Right lobe of liver (tissue), 6 donors: ENCODE data around the gene SUN3. TPM values are rescaled to one million over a fixed set of nuclear protein-coding genes. Genes with fewer than 3 reads are reported as not detected.

Experiments used
- ATAC-seq, 4 donors: fragments of 200-7000 bp; cut with Tn5 transposase; one replicate each; pipeline ENCODE4 v1.9.1; 2020; ENCODE audit warnings: mild to moderate bottlenecking in 4 of 4, moderate library complexity in 4 of 4
- DNase-seq, 3 donors: peaks; one replicate each; pipeline ENCODE4 v3.0.0-alpha.2; 2020
- H3K27ac ChIP-seq, 3 donors: fragments of 200-600 bp; one replicate each; pipeline ENCODE4 v1.8.0; 2022
- H3K27me3 ChIP-seq, 2 donors: fragments of 200-600 bp; one replicate each; pipeline ENCODE4 v1.8.0; 2022
- H3K36me3 ChIP-seq, 4 donors: fragments of 200-600 bp; sonication (generic) in 1 of 4; one replicate each; pipeline versions ENCODE4 v1.5.1 to v1.8.0; 2017 to 2022; ENCODE audit warnings: control low read depth in 1 of 4
- H3K4me1 ChIP-seq, 4 donors: fragments of 200-600 bp; sonication (generic) in 1 of 4; one replicate each; pipeline versions ENCODE4 v1.5.1 to v1.8.0; 2017 to 2022; ENCODE audit warnings: control low read depth in 1 of 4
- H3K4me3 ChIP-seq, 3 donors: fragments of 200-600 bp; one replicate each; pipeline ENCODE4 v1.8.0; 2022
- H3K9me3 ChIP-seq, 4 donors: fragments of 200-600 bp; sonication (generic) in 1 of 4; one replicate each; pipeline versions ENCODE4 v1.5.1 to v1.8.0; 2017 to 2022; ENCODE audit warnings: control low read depth in 1 of 4
- POLR2A ChIP-seq: fragments of 450-650 bp; IDR thresholded peaks from one replicate; pipeline ENCODE4 v1.6.1; 2017; ENCODE audit warnings: antibody characterized with exemption, mild to moderate bottlenecking
- WGBS: methylation state at CpG from one replicate; pipeline ENCODE4 v1.1.6; 2018; ENCODE audit warnings: low coverage, low lambda C conversion rate; ENCODE audit not compliant: insufficient coverage; ENCODE audit errors: missing lambda C conversion rate; 5-methylcytosine and 5-hydroxymethylcytosine counted together
- intact Hi-C, 2 donors: fragments of 100-400 bp; cut with DNase I; formaldehyde crosslinking; loops; one replicate each; pipeline versions ENCODE4 v1.11.2 to v1.14.1; 2022
- total RNA-seq, 6 experiments: library from RNA; depleted of rRNA in 2 of 6; stranded (reverse); fragments of >200 nt in 2 of 6; fragmentation: NEBNext Ultra II Directional in 3 of 6; extraction: Animal tissue kit (Norgen Biotek cat#: 25700) in 3 of 6; gene quantifications; one replicate each; pipeline versions ENCODE4 v1.1.0 to v1.2.4, GENCODE V29; 2016 to 2023
- TF ChIP-seq, protein P1 (sequence below), 4 donors: fragments of 200-600 bp in 3 of 4; fragments of 450-650 bp in 1 of 4; IDR thresholded peaks; one replicate each; pipeline versions ENCODE4 v1.5.1 to v1.8.0; 2016 to 2022; ENCODE audit warnings: antibody characterized with exemption in 4 of 4, mild to moderate bottlenecking in 2 of 4
- donor health status: DM: no; HTN: yes; CAD: no.
- donor health status: DM: no; HTN: no; CAD: no.
- donor health status: DM: no; HTN: no; CAD: no.
- donor health status: DM: no; HTN: yes; CAD: no.
- donor health status: DM: no; HTN: yes; CAD: no.

The SUN3 gene
- total RNA-seq, 6 experiments from 2014 or later = not detected

DNA sequence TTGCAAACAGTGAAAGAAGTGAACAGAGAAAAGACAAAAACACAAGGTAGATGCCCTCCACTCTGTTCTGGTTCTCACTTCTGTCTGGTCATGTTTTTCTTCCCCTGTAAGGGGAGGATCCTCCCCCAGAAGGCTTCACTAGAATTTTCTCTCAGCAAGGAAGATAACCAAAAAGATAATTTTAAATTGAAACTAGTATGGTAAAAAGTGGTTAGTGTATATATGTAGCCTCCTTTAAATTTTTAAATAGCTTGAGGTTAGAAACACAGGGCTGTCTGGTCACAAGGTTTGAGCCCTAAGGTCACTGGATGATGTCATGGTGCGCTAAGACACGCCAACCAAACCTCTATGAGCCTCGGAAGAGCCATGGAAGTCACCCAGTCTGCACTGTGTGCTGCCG lies 75.1 kb downstream of the SUN3 start:
- WGBS = 67% methylated on average over 3 of the region's 4 CpGs

DNA sequence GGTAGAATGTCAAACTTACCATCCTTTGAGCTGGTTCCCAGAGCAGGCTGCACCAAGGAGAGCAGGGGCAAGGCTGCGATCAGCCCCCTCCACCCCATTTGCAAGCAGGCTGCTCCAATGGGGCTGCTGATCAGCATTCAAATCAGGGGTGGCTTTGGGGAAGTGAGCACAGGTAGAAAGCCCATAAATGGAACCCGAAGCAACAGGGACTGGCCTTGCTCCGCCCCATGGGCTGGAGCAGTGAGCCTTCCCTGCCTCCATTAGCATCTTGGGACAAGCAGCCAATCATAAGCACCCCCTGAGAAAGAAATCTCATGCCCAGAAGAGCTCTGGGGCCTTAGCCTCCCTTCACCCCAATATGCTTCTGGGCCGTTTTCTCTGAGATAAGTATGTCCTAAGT lies 76.7 kb downstream of the SUN3 start:
- H3K27ac ChIP-seq = no peak overlapping the region
- 73% methylated on average over 2 of the region's 4 CpGs for WGBS
- no peak for ATAC-seq
- no peaks in the 10 kb centered on the region for H3K27me3 ChIP-seq
- no peak for DNase-seq
- peaks cover 0 to 9% (median 0%) of the 10 kb centered on the region in 4 donors for H3K4me1 ChIP-seq
- TF ChIP-seq, protein P1, sequence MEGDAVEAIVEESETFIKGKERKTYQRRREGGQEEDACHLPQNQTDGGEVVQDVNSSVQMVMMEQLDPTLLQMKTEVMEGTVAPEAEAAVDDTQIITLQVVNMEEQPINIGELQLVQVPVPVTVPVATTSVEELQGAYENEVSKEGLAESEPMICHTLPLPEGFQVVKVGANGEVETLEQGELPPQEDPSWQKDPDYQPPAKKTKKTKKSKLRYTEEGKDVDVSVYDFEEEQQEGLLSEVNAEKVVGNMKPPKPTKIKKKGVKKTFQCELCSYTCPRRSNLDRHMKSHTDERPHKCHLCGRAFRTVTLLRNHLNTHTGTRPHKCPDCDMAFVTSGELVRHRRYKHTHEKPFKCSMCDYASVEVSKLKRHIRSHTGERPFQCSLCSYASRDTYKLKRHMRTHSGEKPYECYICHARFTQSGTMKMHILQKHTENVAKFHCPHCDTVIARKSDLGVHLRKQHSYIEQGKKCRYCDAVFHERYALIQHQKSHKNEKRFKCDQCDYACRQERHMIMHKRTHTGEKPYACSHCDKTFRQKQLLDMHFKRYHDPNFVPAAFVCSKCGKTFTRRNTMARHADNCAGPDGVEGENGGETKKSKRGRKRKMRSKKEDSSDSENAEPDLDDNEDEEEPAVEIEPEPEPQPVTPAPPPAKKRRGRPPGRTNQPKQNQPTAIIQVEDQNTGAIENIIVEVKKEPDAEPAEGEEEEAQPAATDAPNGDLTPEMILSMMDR (IDR thresholded peaks at IDR 0.05) = no peak
- no peak for TF ChIP-seq POLR2A
- peaks cover 0 to 8% (median 6%) of the 10 kb centered on the region in 4 donors for H3K36me3 ChIP-seq
- intact Hi-C loops = no loop called here
- no peak overlapping the region for H3K4me3 ChIP-seq
- no peaks in the 10 kb centered on the region for H3K9me3 ChIP-seq

More for the DNA sequence above, 75.1 kb downstream of the SUN3 start:
- H3K27ac ChIP-seq = no peak overlapping the region
- no peaks in the 10 kb centered on the region for H3K9me3 ChIP-seq
- H3K36me3 ChIP-seq = peaks cover 0 to 8% (median 6%) of the 10 kb centered on the region in 4 donors
- DNase-seq (no peak), ATAC-seq (no peak)
- TF ChIP-seq POLR2A = no peak
- TF ChIP-seq, protein P1 (IDR thresholded peaks at IDR 0.05) = no peak
- intact Hi-C loops = no loop called here
- H3K4me3 ChIP-seq = no peak overlapping the region
- no peaks in the 10 kb centered on the region for H3K27me3 ChIP-seq
- peaks cover 0 to 9% (median 0%) of the 10 kb centered on the region in 4 donors for H3K4me1 ChIP-seq

DNA sequence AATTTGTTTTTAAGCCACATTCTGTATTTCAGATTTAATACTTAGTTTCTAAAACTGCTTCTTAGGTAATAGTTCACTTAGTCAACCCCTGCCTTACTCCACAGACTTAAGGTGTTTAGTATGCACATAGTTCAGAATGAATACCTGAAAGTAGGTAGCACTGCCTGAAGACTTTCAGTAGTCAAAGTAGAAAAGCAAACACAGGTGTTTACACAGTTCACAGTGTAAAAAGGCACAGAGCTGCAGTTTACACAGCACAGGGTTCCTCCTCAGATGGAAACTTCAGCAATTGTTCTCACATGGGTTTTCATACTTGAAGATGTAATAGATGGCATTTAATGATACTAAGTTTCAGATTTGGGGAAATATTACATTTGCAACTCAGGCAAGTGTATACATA lies 77.5 kb downstream of the SUN3 start:
- no peak for DNase-seq
- intact Hi-C loops = no loop called here
- H3K27ac ChIP-seq = no peak overlapping the region
- peaks cover 0 to 9% (median 0%) of the 10 kb centered on the region in 4 donors for H3K4me1 ChIP-seq
- no peak for TF ChIP-seq POLR2A
- TF ChIP-seq, protein P1 (IDR thresholded peaks at IDR 0.05) = no peak
- no peak overlapping the region for H3K4me3 ChIP-seq
- no peaks in the 10 kb centered on the region for H3K27me3 ChIP-seq
- H3K9me3 ChIP-seq = no peaks in the 10 kb centered on the region
- peak; percentile 73 to 86 (median 78) for ATAC-seq
- H3K36me3 ChIP-seq = peaks cover 0 to 8% (median 5%) of the 10 kb centered on the region in 4 donors

DNA sequence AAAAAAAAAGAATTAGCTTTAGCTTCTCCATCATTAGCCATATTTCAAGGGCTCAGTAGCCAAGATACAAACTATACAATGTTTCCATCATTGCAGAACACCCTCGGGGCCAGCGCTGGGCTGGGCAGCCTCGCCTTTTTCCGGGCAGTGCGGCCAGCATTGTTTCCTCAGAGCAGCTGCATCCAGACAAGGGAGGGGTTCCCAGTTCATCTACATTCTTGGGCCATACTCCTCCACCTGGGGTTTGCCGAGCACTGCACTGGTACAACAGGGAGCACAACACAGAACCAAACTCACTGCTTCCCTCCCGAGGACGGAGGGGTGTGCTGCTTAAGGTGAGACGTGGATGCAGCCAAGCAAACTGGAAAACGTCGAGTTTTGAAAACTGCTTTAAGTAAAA lies 78.2 kb downstream of the SUN3 start:
- peaks cover 0 to 8% (median 5%) of the 10 kb centered on the region in 4 donors for H3K36me3 ChIP-seq
- DNase-seq (no peak), ATAC-seq (peak in 1 of 4 donors; percentile 17)
- 66% methylated on average over 9 of the region's 11 CpGs for WGBS
- H3K9me3 ChIP-seq = no peaks in the 10 kb centered on the region
- no peaks in the 10 kb centered on the region for H3K27me3 ChIP-seq
- H3K4me3 ChIP-seq = no peak overlapping the region
- H3K27ac ChIP-seq = no peak overlapping the region
- TF ChIP-seq, protein P1 (IDR thresholded peaks at IDR 0.05) = no peak
- TF ChIP-seq POLR2A = no peak
- H3K4me1 ChIP-seq = peaks cover 0 to 9% (median 0%) of the 10 kb centered on the region in 4 donors
- intact Hi-C loops = no loop called here

DNA sequence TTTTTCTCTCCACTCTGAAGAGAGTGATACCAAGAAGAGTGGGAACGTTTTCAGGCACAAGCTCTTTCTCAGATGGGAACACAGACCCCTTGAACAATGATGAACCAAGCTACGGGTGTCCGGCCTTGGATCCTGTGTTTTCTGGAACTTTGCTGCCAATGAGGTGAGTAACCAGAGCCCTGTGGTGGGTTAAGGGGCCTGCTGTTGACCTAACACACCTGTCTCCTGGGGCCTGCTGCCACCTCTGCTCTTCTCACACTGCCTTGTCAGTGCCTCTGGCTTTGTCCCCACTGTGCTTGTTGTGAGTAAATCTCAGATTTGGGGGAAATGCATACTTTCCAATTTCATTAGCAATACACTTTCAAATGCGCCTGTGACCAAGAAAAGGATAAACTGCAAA lies 79.2 kb downstream of the SUN3 start:
- no peaks in the 10 kb centered on the region for H3K27me3 ChIP-seq
- no peak for TF ChIP-seq POLR2A
- TF ChIP-seq, protein P1 (IDR thresholded peaks at IDR 0.05) = no peak
- ATAC-seq = no peak
- no peak overlapping the region for H3K27ac ChIP-seq
- no peaks in the 10 kb centered on the region for H3K9me3 ChIP-seq
- peaks cover 0 to 9% (median 0%) of the 10 kb centered on the region in 4 donors for H3K4me1 ChIP-seq
- WGBS = 64% methylated on average over 3 of the region's 4 CpGs
- DNase-seq = no peak
- no peak overlapping the region for H3K4me3 ChIP-seq
- peaks cover 0 to 4% (median under 1%) of the 10 kb centered on the region in 4 donors for H3K36me3 ChIP-seq
- intact Hi-C loops = loop anchor here in 1 of 2 donors (5.0 kb wide), 1 partner anchor 158 kb away; no protein-coding TSS in a partner anchor
